GM12878 (cell line): ENCODE results near the gene CIAPIN1. TPM values are rescaled to one million over a fixed set of nuclear protein-coding genes. Genes with fewer than 3 reads are reported as not detected.

Source experiments
- CHD1 ChIP-seq: IDR thresholded peaks from 2 replicates; pipeline ENCODE4 v1.6.1; 2012; ENCODE audit warnings: low read depth, low read length, improper control_type of control experiment
- GATAD2B ChIP-seq: fragments of 450-650 bp; conservative IDR thresholded peaks from 2 replicates; pipeline ENCODE4 v1.6.1; 2017; ENCODE audit warnings: low read depth, mild to moderate bottlenecking, moderate library complexity
- HCFC1 ChIP-seq: fragments of 150-350 bp; IDR thresholded peaks from 2 replicates; pipeline ENCODE4 v1.6.1; 2014; ENCODE audit warnings: low read length
- KAT2A ChIP-seq: conservative IDR thresholded peaks from 2 replicates; pipeline ENCODE4 v1.6.1; 2011; ENCODE audit warnings: low read depth, low read length; ENCODE audit not compliant: control insufficient read depth
- MYB ChIP-seq: fragments of 150-350 bp; IDR thresholded peaks from 2 replicates; pipeline ENCODE4 v1.6.1; 2014; ENCODE audit warnings: mild to moderate bottlenecking, low read depth, low read length, borderline replicate concordance
- NR2C1 ChIP-seq: fragments of 450-650 bp; IDR thresholded peaks from 2 replicates; pipeline ENCODE4 v1.6.1; 2017; ENCODE audit warnings: antibody characterized with exemption, mild to moderate bottlenecking, moderate library complexity
- PAX5 ChIP-seq: IDR thresholded peaks from 2 replicates; pipeline ENCODE4 v1.6.1; 2011; ENCODE audit warnings: low read depth, low read length, borderline replicate concordance
- SIN3A ChIP-seq: IDR thresholded peaks from 2 replicates; pipeline ENCODE4 v1.6.1; 2012; ENCODE audit warnings: low read depth, low read length, improper control_type of control experiment
- SMAD5 ChIP-seq: IDR thresholded peaks from 2 replicates; pipeline ENCODE4 v1.6.1; 2016; ENCODE audit warnings: antibody characterized with exemption, low read depth
- SP1 ChIP-seq: IDR thresholded peaks from one replicate; pipeline ENCODE4 v1.6.1; 2011; ENCODE audit warnings: low read depth, low read length
- SREBF1 ChIP-seq: IDR thresholded peaks from 2 replicates; pipeline ENCODE4 v1.6.1; 2012; ENCODE audit warnings: mild to moderate bottlenecking, low read length
- SREBF2 ChIP-seq: IDR thresholded peaks from 2 replicates; pipeline ENCODE4 v1.6.1; 2012; ENCODE audit warnings: mild to moderate bottlenecking, low read length
- SRF ChIP-seq, 2 experiments: IDR thresholded peaks; 2 replicates each; pipeline ENCODE4 v1.6.1; 2011; ENCODE audit warnings: low read depth in 2 of 2, low read length in 2 of 2, mild to moderate bottlenecking in 1 of 2, moderate library complexity in 1 of 2
- TCF3 ChIP-seq: IDR thresholded peaks from 2 replicates; pipeline ENCODE4 v1.6.1; 2012; ENCODE audit warnings: low read depth, mild to moderate bottlenecking, low read length, borderline replicate concordance; ENCODE audit not compliant: insufficient read depth
- polyA plus RNA-seq, 11 experiments: library from polyadenylated mRNA; depleted of rRNA in 4 of 11; unstranded in 6 of 11; stranded (reverse) in 5 of 11; fragments of >200 nt; fragmentation: Nextera tagmentation in 4 of 11; fragmentation: Illumina TruSeq in 1 of 11; extraction: Ambion mirVana in 4 of 11; extraction: Trizol in 1 of 11; gene quantifications; 1 replicate in 1 of 11; 2 replicates in 10 of 11; pipeline versions ENCODE4 v1.2.1 to v1.2.3, GENCODE V29; 2011 to 2016; ENCODE audit warnings: inconsistent platforms in 2 of 11, missing spikeins in 2 of 11, low read depth in 1 of 11
- total RNA-seq, 4 experiments: library from RNA; depleted of rRNA in 3 of 4; stranded (reverse); fragments of >200 nt in 3 of 4; fragmentation: Illumina TruSeq in 1 of 4; extraction: Trizol in 1 of 4; gene quantifications; 2 replicates each; pipeline versions ENCODE4 v1.2.1 to v1.2.3, GENCODE V29; 2013 to 2021
- TF ChIP-seq, protein P1 (sequence below): fragments of 450-650 bp; IDR thresholded peaks from 2 replicates; pipeline ENCODE4 v1.6.1; 2017; ENCODE audit warnings: mild to moderate bottlenecking, moderate library complexity
- TF ChIP-seq, protein P2 (sequence below): fragments of 150-350 bp; IDR thresholded peaks from 2 replicates; pipeline ENCODE4 v1.6.1; 2016; ENCODE audit warnings: low read depth, low read length
- TF ChIP-seq, protein P3 (sequence below): fragments of 450-650 bp; IDR thresholded peaks from 2 replicates; pipeline ENCODE4 v1.6.1; 2017; ENCODE audit warnings: mild to moderate bottlenecking, moderate library complexity
- TF ChIP-seq, protein P4 (sequence below): IDR thresholded peaks from 2 replicates; pipeline ENCODE4 v1.6.1; 2011; ENCODE audit warnings: low read depth, mild to moderate bottlenecking, low read length, moderate library complexity, borderline replicate concordance; ENCODE audit errors: extremely low read depth

CIAPIN1 gene
- total and polyA plus RNA-seq, 10 of the 15 experiments (the other 5 are each of a cell fraction or from before 2014, with no cell fraction given), result 46.2 to 150 (median 54.3) TPM

DNA sequence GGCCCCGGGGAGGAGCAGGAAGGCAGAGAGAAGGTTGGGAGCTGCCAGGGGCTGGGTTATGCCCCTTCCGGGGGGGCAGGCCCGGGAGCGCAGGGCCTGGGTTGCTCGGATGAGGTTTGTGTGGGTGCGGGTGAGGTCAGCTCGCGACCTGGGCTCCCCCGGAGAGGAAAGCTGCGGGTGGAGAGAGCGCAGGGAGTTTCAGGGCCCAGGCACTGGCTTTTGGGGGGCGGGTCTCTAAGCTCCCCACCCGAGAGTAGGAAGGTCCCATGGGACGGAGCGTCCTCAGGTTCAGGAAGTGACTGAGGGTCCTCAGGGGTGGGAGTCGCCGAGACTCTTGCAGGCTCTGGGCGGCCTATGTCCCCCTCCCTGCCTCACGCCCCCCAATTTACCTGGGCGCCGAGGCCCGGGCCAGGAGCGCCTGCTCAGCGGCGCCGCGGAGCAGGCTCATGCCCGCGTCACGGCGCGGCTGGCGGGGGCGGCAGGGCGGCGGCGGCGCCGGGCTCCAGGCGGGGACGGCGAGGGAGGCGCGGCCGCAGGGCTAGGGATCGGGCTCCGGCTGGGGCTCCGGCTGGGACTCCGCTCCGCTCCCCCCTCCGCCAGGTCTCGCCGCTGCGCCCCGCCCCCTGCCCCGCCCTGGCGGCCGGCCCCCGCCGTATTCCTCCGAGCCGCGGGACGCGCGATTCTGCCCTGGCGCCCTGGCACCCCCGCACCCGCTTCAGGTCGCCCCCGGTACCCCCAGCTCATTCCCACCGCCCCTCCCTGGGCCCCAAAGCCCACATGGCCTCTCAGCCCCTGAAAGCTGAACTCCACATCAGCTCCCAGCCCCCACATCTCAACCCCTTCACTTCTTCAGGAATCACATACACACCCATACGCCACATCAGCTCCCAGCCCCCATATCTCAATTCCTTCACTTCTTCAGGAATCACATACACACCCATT is 39.0 kb upstream of the CIAPIN1 start, which contains the start of gene DOK4 (continued):
- TF ChIP-seq, protein P1, sequence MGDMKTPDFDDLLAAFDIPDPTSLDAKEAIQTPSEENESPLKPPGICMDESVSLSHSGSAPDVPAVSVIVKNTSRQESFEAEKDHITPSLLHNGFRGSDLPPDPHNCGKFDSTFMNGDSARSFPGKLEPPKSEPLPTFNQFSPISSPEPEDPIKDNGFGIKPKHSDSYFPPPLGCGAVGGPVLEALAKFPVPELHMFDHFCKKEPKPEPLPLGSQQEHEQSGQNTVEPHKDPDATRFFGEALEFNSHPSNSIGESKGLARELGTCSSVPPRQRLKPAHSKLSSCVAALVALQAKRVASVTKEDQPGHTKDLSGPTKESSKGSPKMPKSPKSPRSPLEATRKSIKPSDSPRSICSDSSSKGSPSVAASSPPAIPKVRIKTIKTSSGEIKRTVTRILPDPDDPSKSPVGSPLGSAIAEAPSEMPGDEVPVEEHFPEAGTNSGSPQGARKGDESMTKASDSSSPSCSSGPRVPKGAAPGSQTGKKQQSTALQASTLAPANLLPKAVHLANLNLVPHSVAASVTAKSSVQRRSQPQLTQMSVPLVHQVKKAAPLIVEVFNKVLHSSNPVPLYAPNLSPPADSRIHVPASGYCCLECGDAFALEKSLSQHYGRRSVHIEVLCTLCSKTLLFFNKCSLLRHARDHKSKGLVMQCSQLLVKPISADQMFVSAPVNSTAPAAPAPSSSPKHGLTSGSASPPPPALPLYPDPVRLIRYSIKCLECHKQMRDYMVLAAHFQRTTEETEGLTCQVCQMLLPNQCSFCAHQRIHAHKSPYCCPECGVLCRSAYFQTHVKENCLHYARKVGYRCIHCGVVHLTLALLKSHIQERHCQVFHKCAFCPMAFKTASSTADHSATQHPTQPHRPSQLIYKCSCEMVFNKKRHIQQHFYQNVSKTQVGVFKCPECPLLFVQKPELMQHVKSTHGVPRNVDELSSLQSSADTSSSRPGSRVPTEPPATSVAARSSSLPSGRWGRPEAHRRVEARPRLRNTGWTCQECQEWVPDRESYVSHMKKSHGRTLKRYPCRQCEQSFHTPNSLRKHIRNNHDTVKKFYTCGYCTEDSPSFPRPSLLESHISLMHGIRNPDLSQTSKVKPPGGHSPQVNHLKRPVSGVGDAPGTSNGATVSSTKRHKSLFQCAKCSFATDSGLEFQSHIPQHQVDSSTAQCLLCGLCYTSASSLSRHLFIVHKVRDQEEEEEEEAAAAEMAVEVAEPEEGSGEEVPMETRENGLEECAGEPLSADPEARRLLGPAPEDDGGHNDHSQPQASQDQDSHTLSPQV, result no peak
- no peak for TF ChIP-seq NR2C1
- peak; percentile 75 for TF ChIP-seq GATAD2B
- TF ChIP-seq SREBF1, result no peak
- no peak for TF ChIP-seq SMAD5
- TF ChIP-seq, protein P2, sequence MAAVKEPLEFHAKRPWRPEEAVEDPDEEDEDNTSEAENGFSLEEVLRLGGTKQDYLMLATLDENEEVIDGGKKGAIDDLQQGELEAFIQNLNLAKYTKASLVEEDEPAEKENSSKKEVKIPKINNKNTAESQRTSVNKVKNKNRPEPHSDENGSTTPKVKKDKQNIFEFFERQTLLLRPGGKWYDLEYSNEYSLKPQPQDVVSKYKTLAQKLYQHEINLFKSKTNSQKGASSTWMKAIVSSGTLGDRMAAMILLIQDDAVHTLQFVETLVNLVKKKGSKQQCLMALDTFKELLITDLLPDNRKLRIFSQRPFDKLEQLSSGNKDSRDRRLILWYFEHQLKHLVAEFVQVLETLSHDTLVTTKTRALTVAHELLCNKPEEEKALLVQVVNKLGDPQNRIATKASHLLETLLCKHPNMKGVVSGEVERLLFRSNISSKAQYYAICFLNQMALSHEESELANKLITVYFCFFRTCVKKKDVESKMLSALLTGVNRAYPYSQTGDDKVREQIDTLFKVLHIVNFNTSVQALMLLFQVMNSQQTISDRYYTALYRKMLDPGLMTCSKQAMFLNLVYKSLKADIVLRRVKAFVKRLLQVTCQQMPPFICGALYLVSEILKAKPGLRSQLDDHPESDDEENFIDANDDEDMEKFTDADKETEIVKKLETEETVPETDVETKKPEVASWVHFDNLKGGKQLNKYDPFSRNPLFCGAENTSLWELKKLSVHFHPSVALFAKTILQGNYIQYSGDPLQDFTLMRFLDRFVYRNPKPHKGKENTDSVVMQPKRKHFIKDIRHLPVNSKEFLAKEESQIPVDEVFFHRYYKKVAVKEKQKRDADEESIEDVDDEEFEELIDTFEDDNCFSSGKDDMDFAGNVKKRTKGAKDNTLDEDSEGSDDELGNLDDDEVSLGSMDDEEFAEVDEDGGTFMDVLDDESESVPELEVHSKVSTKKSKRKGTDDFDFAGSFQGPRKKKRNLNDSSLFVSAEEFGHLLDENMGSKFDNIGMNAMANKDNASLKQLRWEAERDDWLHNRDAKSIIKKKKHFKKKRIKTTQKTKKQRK, result no peak
- TF ChIP-seq SP1, result no peak
- TF ChIP-seq, protein P3, sequence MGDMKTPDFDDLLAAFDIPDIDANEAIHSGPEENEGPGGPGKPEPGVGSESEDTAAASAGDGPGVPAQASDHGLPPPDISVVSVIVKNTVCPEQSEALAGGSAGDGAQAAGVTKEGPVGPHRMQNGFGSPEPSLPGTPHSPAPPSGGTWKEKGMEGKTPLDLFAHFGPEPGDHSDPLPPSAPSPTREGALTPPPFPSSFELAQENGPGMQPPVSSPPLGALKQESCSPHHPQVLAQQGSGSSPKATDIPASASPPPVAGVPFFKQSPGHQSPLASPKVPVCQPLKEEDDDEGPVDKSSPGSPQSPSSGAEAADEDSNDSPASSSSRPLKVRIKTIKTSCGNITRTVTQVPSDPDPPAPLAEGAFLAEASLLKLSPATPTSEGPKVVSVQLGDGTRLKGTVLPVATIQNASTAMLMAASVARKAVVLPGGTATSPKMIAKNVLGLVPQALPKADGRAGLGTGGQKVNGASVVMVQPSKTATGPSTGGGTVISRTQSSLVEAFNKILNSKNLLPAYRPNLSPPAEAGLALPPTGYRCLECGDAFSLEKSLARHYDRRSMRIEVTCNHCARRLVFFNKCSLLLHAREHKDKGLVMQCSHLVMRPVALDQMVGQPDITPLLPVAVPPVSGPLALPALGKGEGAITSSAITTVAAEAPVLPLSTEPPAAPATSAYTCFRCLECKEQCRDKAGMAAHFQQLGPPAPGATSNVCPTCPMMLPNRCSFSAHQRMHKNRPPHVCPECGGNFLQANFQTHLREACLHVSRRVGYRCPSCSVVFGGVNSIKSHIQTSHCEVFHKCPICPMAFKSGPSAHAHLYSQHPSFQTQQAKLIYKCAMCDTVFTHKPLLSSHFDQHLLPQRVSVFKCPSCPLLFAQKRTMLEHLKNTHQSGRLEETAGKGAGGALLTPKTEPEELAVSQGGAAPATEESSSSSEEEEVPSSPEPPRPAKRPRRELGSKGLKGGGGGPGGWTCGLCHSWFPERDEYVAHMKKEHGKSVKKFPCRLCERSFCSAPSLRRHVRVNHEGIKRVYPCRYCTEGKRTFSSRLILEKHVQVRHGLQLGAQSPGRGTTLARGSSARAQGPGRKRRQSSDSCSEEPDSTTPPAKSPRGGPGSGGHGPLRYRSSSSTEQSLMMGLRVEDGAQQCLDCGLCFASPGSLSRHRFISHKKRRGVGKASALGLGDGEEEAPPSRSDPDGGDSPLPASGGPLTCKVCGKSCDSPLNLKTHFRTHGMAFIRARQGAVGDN, result no peak
- no peak for TF ChIP-seq PAX5
- TF ChIP-seq, protein P4, sequence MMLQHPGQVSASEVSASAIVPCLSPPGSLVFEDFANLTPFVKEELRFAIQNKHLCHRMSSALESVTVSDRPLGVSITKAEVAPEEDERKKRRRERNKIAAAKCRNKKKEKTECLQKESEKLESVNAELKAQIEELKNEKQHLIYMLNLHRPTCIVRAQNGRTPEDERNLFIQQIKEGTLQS, result no peak
- TF ChIP-seq CHD1, result no peak
- TF ChIP-seq KAT2A, result no peak
- no peak for TF ChIP-seq TCF3
- no peak for TF ChIP-seq SIN3A
- TF ChIP-seq SRF (IDR thresholded peaks at IDR 0.05; ENCODE audit: low read depth in 2 of 2, low read length in 2 of 2), result peak in 1 of 2 experiments; percentile 57; a peak in 1 of 4 replicates
- TF ChIP-seq MYB, result no peak
- TF ChIP-seq SREBF2, result no peak
- no peak for TF ChIP-seq HCFC1
